Adrenal gland (tissue), 5 donors: Measurements from ENCODE around the gene NDUFAF2.

Experiments used
- POLR2A ChIP-seq, 2 donors: fragments of 450-650 bp; IDR thresholded peaks; one replicate each; pipeline ENCODE4 v1.6.1; 2017; ENCODE audit warnings: antibody characterized with exemption in 2 of 2, mild to moderate bottlenecking in 2 of 2, moderate library complexity in 1 of 2
- TF ChIP-seq, protein P1 (sequence below), 6 experiments: fragments of 450-650 bp in 4 of 6; fragments of 200-600 bp in 2 of 6; sonication (generic) in 1 of 6; IDR thresholded peaks; 1 replicate in 5 of 6; 2 replicates in 1 of 6; pipeline versions ENCODE4 v1.5.1 to v1.8.0; 2016 to 2021; ENCODE audit warnings: antibody characterized with exemption in 6 of 6, mild to moderate bottlenecking in 2 of 6, moderate library complexity in 1 of 6
- donor health status: DM: no; HTN: no; CAD: no.

DNA sequence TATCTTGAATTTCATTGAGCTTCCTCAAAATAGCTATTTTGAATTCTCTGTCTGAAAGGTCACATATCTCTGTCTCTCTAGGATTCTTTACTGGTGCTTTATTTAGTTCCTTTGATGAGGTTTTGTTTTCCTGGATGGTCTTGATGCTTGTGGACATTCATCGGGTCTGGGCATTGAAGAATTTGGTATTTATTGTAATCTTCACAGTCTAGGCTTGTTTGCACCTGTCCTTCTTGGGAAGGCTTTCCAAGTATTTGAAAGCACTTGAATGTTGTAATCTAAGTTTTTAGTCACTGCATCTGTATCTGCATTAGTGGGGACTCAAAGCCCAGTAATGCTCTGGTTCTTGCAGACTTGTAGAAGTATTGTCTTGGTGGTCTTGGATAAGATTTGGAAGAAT is 169.4 kb downstream of the NDUFAF2 start:
- TF ChIP-seq, protein P1, sequence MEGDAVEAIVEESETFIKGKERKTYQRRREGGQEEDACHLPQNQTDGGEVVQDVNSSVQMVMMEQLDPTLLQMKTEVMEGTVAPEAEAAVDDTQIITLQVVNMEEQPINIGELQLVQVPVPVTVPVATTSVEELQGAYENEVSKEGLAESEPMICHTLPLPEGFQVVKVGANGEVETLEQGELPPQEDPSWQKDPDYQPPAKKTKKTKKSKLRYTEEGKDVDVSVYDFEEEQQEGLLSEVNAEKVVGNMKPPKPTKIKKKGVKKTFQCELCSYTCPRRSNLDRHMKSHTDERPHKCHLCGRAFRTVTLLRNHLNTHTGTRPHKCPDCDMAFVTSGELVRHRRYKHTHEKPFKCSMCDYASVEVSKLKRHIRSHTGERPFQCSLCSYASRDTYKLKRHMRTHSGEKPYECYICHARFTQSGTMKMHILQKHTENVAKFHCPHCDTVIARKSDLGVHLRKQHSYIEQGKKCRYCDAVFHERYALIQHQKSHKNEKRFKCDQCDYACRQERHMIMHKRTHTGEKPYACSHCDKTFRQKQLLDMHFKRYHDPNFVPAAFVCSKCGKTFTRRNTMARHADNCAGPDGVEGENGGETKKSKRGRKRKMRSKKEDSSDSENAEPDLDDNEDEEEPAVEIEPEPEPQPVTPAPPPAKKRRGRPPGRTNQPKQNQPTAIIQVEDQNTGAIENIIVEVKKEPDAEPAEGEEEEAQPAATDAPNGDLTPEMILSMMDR (IDR thresholded peaks at IDR 0.05) = no peak
- no peak for TF ChIP-seq POLR2A (IDR thresholded peaks at IDR 0.05)
